ENCODE results near the gene DYNLT2B.
"Not testable (repeated sequence)": the region's sequence is repeated elsewhere in the genome, so short reads cannot be mapped to it uniquely, and the experiment has no call there.

DYNLT2B gene

GRCh38 chr3:196317687-196318467 is at the start of gene DYNLT2B:
Gene DYNLT2B (minus strand): TSS chr3:196318240. CDS start chr3:196318152, 88 bp downstream.
- peak; percentile 91 for DNase-seq (ENCODE audit: low spot score)

- DNase-seq (ENCODE audit: low spot score): no peak
These were observed 47.7 kb upstream of the DYNLT2B start for GRCh38 chr3:196365736-196366135.

- DNase-seq (ENCODE audit: low spot score): no peak
These were observed 42.5 kb upstream of the DYNLT2B start for GRCh38 chr3:196360586-196360985.

- not testable (repeated sequence) for DNase-seq (ENCODE audit: low spot score)
These were observed 40.5 kb upstream of the DYNLT2B start for GRCh38 chr3:196358540-196358939.

- DNase-seq (ENCODE audit: low spot score): no peak
These were observed 39.9 kb upstream of the DYNLT2B start for GRCh38 chr3:196357905-196358304.

GRCh38 chr3:196356556-196356955 is 38.5 kb upstream of the DYNLT2B start:
- no peak for DNase-seq (ENCODE audit: low spot score)

- DNase-seq (ENCODE audit: low spot score): no peak
These were observed 37.6 kb upstream of the DYNLT2B start for GRCh38 chr3:196355668-196356067.

- no peak for DNase-seq (ENCODE audit: low spot score)
These were observed 36.1 kb upstream of the DYNLT2B start for GRCh38 chr3:196354132-196354531.

- no peak for DNase-seq (ENCODE audit: low spot score)
These were observed 33.5 kb upstream of the DYNLT2B start for GRCh38 chr3:196351541-196351940.

- DNase-seq (ENCODE audit: low spot score): no peak
These were observed 32.0 kb upstream of the DYNLT2B start for GRCh38 chr3:196350067-196350466.

- no peak for DNase-seq (ENCODE audit: low spot score)
These were observed 30.7 kb upstream of the DYNLT2B start for GRCh38 chr3:196348698-196349097.

- no peak for DNase-seq (ENCODE audit: low spot score)
These were observed 26.6 kb upstream of the DYNLT2B start for GRCh38 chr3:196344663-196345062.

- not testable (repeated sequence) for DNase-seq (ENCODE audit: low spot score)
These were observed 25.9 kb upstream of the DYNLT2B start for GRCh38 chr3:196343917-196344316.

GRCh38 chr3:196341137-196341536 is 23.1 kb upstream of the DYNLT2B start:
- DNase-seq (ENCODE audit: low spot score): peak; percentile 89

- peak; percentile 88 for DNase-seq (ENCODE audit: low spot score)
These were observed 22.4 kb upstream of the DYNLT2B start for GRCh38 chr3:196340466-196340865.

GRCh38 chr3:196339493-196340254 is 21.6 kb upstream of the DYNLT2B start:
- DNase-seq (ENCODE audit: low spot score): peak; percentile 96

GRCh38 chr3:196339044-196339443 is 21.0 kb upstream of the DYNLT2B start:
- peak; percentile 56 for DNase-seq (ENCODE audit: low spot score)

GRCh38 chr3:196336319-196337145 is 18.5 kb upstream of the DYNLT2B start:
- peak; percentile 81 for DNase-seq (ENCODE audit: low spot score)

GRCh38 chr3:196335503-196335948 is 17.5 kb upstream of the DYNLT2B start:
- DNase-seq (ENCODE audit: low spot score): peak; percentile 81

GRCh38 chr3:196334982-196335381 is 16.9 kb upstream of the DYNLT2B start:
- DNase-seq (ENCODE audit: low spot score): peak; percentile 47

- no peak for DNase-seq (ENCODE audit: low spot score)
These were observed 14.1 kb upstream of the DYNLT2B start for GRCh38 chr3:196332168-196332567.

GRCh38 chr3:196327405-196327804 is 9.4 kb upstream of the DYNLT2B start:
- no peak for DNase-seq (ENCODE audit: low spot score)
